Activated CD4-positive, alpha-beta T cell treated with anti-CD3 and anti-CD28 coated beads, Interleukin-2, amount 10 ng/mL, durations not matched to agents 7 days and 5 days (primary cell): ENCODE data around the gene SDF4. TPM values are rescaled to one million over a fixed set of nuclear protein-coding genes. Genes with fewer than 3 reads are reported as not detected.
A peak's percentile ranks its signal among the peaks of the same experiment; 100 is the strongest.

Source experiments
- CTCF ChIA-PET: fragments of 350-600 bp; sonication (Branson Sonifier 250); formaldehyde crosslinking; loops from one replicate; lab custom pipeline; 2021; ENCODE audit warnings: antibody characterized with exemption; lab: Charles Lee
- POLR2A ChIA-PET: fragments of 350-600 bp; sonication (Branson Sonifier 250); formaldehyde crosslinking; loops from one replicate; lab custom pipeline; 2021; ENCODE audit warnings: antibody characterized with exemption; lab: Charles Lee
- DNase-seq: peaks from one replicate; pipeline ENCODE4 v3.0.0-alpha.2; 2020
- H3K27ac Mint-ChIP-seq: one replicate; pipeline ENCODE4 v1.8.0; 2021; ENCODE audit warnings: mild to moderate bottlenecking, moderate library complexity, mixed read lengths
- H3K27me3 Mint-ChIP-seq: one replicate; pipeline ENCODE4 v1.8.0; 2021; ENCODE audit warnings: mixed read lengths
- H3K36me3 Mint-ChIP-seq: one replicate; pipeline ENCODE4 v1.8.0; 2021; ENCODE audit warnings: low read depth, mixed read lengths
- H3K4me1 Mint-ChIP-seq: one replicate; pipeline ENCODE4 v1.8.0; 2021; ENCODE audit warnings: mixed read lengths
- H3K4me3 Mint-ChIP-seq: one replicate; pipeline ENCODE4 v1.8.0; 2021; ENCODE audit warnings: mild to moderate bottlenecking, moderate library complexity, mixed read lengths
- H3K9me3 Mint-ChIP-seq: one replicate; pipeline ENCODE4 v1.8.0; 2021; ENCODE audit warnings: mixed read lengths
- total RNA-seq, 2 experiments: library from RNA; stranded (reverse); gene quantifications; one replicate each; pipeline ENCODE4 v1.2.3, GENCODE V29; 2021

The SDF4 gene
- total RNA-seq, 2 experiments from 2014 or later, result 81.7 to 91.4 TPM

DNA sequence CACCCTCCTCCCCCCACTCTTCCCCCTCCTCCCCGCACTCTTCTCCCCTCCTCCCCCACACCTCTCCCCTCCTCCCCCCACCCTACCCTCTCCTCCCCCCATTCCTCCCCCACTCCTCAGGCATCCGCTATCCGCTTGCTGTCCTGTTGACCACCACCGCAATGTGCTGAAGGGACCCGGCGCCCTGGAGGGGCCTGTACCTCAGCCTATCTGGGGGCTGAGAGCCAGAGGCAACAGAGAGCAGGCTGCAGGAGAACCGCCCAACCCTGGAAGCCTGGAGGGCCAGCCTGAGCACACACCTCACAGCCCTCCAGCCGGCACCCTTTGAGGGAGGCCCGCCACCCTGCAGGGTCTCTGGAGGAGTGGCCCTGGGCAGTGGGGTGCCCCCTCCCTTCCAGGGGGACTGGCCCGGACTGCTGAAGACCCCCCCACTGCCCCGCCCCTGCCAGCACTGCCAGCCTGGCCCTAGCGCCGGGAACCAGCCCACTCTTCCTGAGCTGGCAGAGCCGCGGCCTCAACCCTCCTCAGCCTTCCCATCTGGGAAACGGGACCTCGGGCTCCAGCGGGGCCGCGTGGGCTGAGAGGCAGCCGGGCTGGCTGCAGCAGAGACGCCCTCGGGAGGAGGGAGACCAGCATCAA is 13.5 kb upstream of the SDF4 start:
- H3K4me3 Mint-ChIP-seq, result no peak overlapping the region
- no peak for DNase-seq
- ChIA-PET CTCF (no interaction called here), POLR2A (no interaction called here)
- no peaks in the 10 kb centered on the region for H3K36me3 Mint-ChIP-seq
- no peaks in the 10 kb centered on the region for H3K9me3 Mint-ChIP-seq
- peaks cover 1% of the 10 kb centered on the region for H3K4me1 Mint-ChIP-seq
- H3K27me3 Mint-ChIP-seq, result peaks cover 5% of the 10 kb centered on the region
- H3K27ac Mint-ChIP-seq, result no peak overlapping the region

DNA sequence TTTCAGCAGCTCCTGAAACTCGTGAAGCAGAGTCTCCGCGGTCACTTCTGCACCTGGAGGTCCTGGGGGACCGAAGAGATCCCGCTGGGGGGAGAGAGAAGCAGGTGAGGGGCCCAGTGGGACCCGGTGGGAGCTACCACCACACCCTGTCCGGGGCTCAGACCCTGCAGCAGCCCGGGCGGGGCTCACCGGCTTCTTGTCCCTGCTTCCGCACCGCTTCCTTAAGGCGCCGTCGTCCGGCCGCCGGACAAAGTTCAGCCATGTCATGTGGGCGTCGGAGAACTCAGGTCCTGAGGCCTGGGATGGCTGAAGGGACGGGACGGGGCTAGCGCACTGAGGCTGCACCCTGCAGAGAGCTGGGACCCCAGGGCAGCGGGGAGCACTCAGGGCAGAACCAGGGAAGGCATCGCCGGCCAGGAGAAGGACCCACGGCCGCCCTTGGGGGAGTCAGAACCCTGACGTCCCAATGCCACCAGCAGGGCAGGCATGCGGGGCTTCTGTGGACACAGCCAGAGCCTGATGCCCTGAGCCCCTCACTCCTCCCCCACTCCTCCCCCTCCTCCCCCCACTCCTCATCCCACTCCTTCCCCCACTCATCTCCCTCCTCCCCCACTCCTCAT is 12.5 kb upstream of the SDF4 start:
- H3K4me3 Mint-ChIP-seq, result no peak overlapping the region
- peaks cover 5% of the 10 kb centered on the region for H3K27me3 Mint-ChIP-seq
- POLR2A ChIA-PET, result no interaction called here
- H3K36me3 Mint-ChIP-seq, result no peaks in the 10 kb centered on the region
- H3K9me3 Mint-ChIP-seq, result no peaks in the 10 kb centered on the region
- no peak for DNase-seq
- no peak overlapping the region for H3K27ac Mint-ChIP-seq
- no peaks in the 10 kb centered on the region for H3K4me1 Mint-ChIP-seq
- CTCF ChIA-PET, result interaction anchor here (1.6 kb wide), 1 partner anchor 17 kb away, joined by 5 read pairs; no protein-coding TSS in a partner anchor

DNA sequence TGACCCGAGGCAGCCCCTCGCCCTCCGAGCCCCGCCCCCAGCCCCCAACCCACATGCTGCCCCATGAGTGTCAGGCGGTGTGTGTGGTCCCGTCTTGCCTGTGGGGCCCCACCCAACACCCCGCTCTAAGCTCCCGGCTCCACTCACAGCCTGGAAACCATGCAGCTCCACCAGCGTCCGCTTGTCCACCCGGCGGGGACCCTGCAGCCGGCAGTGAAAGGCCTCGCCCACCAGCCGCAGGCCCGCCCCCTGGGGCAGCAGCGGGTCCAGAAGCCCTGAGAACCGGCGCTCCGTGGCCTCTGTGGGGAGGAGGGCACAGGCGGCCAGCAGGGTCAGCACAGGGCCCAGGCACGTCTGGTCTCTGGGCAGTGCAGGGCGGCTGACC is 12.0 kb upstream of the SDF4 start:
- ChIA-PET POLR2A (no interaction called here), CTCF (interaction anchor here (0.6 to 1.6 kb wide), 2 partner anchors 17 to 30 kb away, joined by 3 to 5 read pairs; partner anchors contain the start of gene TNFRSF4)
- no peaks in the 10 kb centered on the region for H3K4me1 Mint-ChIP-seq
- DNase-seq, result no peak
- no peak overlapping the region for H3K27ac Mint-ChIP-seq
- H3K4me3 Mint-ChIP-seq, result no peak overlapping the region
- peaks cover 5% of the 10 kb centered on the region for H3K27me3 Mint-ChIP-seq
- H3K9me3 Mint-ChIP-seq, result no peaks in the 10 kb centered on the region
- H3K36me3 Mint-ChIP-seq, result no peaks in the 10 kb centered on the region

DNA sequence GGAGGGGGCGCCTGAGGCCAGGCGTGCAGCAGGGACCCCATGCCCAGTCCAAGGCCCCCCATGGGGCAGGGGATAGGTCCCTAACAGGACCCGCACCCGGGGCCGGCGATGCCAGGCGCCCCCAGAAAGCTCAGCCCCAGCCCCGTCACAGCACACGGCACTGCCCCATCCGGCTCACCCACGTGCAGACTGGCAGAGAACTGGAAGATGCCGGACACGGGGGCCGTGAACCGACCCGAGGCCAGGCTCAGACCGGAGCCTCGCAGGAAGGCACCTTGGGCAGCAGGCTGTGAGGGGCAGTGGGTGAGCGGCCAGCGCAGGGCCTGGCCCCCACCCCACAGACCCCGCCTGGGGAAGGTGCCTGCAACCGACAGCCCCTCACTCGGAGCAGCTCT is 11.5 kb upstream of the SDF4 start:
- no peaks in the 10 kb centered on the region for H3K36me3 Mint-ChIP-seq
- DNase-seq, result no peak
- H3K27me3 Mint-ChIP-seq, result peaks cover 5% of the 10 kb centered on the region
- no peaks in the 10 kb centered on the region for H3K4me1 Mint-ChIP-seq
- ChIA-PET POLR2A (no interaction called here), CTCF (interaction anchor here (0.6 to 2.2 kb wide), 3 partner anchors 18 to 121 kb away, joined by 3 to 5 read pairs (median 5); partner anchors contain the start of gene TNFRSF4)
- H3K4me3 Mint-ChIP-seq, result no peak overlapping the region
- no peak overlapping the region for H3K27ac Mint-ChIP-seq
- H3K9me3 Mint-ChIP-seq, result no peaks in the 10 kb centered on the region

DNA sequence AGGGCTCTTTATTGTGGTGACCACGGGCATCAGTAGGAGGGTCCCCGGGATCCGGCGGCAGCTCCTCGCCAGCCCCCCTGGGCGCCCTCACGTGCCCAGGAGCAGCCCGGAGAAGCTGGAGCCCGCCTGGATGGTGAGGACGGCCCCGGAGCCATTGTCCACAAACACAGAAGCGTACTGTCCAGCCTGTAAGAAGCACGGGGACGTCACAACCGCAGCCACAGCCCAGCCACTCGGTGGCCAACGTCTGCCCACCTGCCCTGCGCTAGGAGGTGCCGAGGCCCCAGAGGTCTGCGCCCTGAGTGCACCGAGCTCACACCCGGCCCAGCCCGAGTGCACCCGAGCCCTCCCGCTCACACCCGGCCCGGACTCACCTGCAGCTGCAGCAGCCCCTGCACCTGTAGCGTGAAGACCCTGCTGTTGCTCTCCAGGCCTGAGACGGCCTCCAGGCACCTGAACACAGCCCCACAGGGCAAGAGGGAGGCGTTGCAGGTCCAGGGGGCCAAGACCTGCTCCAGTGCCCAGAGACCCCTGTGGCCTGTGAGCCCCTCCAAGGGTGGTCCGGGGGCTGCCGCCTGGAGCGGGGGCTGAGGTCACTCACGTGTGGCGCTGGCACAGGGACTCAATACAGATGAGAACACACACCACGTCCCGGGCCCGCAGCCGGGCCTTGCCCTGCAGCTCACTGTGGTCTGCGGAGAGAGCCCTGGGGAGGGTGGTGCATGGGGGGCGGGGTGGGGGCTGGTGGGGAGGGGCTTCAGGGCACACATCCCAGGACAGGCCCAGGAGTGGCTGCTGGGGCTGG is 10.9 kb upstream of the SDF4 start:
- H3K4me1 Mint-ChIP-seq, result no peaks in the 10 kb centered on the region
- ChIA-PET CTCF (interaction anchor here (2.0 to 2.2 kb wide), 2 partner anchors 49 to 121 kb away, joined by 5 read pairs; no protein-coding TSS in a partner anchor), POLR2A (no interaction called here)
- no peak overlapping the region for H3K27ac Mint-ChIP-seq
- no peaks in the 10 kb centered on the region for H3K9me3 Mint-ChIP-seq
- no peak overlapping the region for H3K4me3 Mint-ChIP-seq
- peaks cover 5% of the 10 kb centered on the region for H3K27me3 Mint-ChIP-seq
- H3K36me3 Mint-ChIP-seq, result no peaks in the 10 kb centered on the region
- DNase-seq, result no peak

DNA sequence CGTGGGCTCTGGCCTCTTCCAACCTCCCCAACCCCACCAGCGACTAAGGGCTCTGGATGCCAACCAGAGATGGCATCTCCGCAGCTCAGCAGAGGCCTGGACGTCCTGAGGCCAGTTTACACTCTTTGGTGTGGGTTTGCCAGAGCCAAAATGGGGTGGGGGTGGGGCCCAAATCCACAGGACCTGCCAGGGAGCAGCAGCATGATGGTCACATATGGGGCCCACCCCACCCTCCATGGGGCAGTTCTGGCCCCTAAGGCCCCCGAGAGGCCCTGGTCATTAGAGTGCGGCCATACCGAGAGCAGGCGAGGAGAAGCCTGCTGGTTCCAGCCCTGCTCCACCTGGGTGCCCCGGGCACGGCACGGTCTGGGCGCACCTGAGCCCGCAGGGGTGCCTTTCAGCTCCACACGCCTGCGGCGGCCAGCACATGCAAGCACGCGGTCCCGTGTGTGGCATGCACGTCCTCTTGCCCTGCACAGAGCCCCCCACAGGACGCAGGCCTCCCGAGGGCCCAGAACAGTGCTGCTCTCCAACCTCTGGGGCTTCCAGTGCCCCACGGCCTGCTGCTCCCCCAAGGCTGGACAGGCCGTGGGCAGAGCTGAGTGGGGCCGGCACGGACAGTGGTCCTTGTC is 9.9 kb upstream of the SDF4 start:
- Mint-ChIP-seq H3K27ac (no peak overlapping the region), H3K36me3 (no peaks in the 10 kb centered on the region), H3K4me3 (no peak overlapping the region), H3K4me1 (no peaks in the 10 kb centered on the region), H3K27me3 (peaks cover 2% of the 10 kb centered on the region), H3K9me3 (no peaks in the 10 kb centered on the region)
- ChIA-PET POLR2A (no interaction called here), CTCF (interaction anchor here (0.6 to 2.2 kb wide), 3 partner anchors 36 to 120 kb away, joined by 4 to 5 read pairs (median 5); no protein-coding TSS in a partner anchor)
- no peak for DNase-seq

DNA sequence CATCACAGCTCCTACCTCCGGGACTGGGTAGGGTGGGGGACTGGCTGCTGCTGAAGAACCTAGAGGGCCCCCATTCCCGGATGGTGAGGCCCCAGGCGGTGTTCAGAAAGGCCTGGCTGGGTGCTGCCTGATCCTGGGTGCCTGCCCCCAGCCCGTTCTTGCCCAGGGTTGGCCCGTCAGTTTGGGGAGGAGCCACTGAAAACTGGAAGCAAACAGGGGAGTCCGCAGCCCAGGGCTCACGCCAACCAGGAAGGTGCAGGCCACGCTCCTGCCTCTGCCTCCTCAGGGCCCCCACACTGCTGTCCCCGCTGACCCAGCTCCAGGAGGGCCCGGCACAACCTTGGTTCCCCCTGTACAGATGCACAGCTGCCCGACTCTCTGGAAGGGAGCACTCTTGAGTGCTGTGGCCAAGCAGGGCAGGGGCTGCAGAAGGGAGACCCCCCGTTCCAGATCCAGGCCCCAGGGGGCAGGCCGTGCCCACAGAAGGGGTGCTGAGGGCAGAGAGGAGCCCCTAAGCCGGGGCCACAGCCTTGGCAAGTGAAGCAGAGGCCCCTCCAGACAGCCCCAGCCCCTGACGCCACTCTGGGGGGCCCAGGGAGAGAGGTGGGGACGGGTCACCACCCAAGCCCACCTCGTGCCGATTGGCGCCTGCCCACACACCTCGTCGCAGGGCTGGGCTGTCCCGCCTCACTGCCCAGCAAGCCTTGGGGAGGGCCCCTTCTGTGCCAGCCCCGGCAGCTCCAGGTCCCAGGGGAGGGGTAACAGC is 9.2 kb upstream of the SDF4 start:
- no peak overlapping the region for H3K4me3 Mint-ChIP-seq
- H3K36me3 Mint-ChIP-seq, result no peaks in the 10 kb centered on the region
- DNase-seq, result no peak
- ChIA-PET CTCF (interaction anchor here (0.6 to 2.2 kb wide), 3 partner anchors 35 to 119 kb away, joined by 4 to 5 read pairs (median 5); no protein-coding TSS in a partner anchor), POLR2A (no interaction called here)
- no peaks in the 10 kb centered on the region for H3K4me1 Mint-ChIP-seq
- no peaks in the 10 kb centered on the region for H3K9me3 Mint-ChIP-seq
- H3K27ac Mint-ChIP-seq, result no peak overlapping the region
- H3K27me3 Mint-ChIP-seq, result peaks cover 2% of the 10 kb centered on the region

DNA sequence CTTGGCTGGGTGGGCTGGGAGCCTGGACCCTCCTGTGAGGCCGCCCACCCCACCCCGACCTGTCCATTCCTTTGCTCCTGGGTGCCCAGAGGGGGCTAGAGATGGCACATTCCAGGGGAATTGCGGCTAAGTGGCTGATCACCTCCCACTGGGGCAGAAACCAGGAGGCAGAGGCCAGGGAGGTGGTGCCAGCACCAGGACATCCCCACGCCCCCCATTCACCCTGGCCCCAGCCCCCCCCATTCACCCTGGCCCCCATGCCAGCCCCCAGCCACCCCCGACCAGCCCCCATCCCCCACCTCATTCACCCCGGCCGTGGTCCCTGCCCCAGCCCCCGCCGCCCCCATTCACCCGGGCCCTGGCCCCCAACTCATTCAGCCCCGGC is 8.5 kb upstream of the SDF4 start:
- Mint-ChIP-seq H3K36me3 (no peaks in the 10 kb centered on the region), H3K27me3 (no peaks in the 10 kb centered on the region), H3K9me3 (no peaks in the 10 kb centered on the region), H3K27ac (no peak overlapping the region), H3K4me3 (no peak overlapping the region), H3K4me1 (no peaks in the 10 kb centered on the region)
- POLR2A ChIA-PET, result no interaction called here
- CTCF ChIA-PET, result interaction anchor here (1.0 kb wide), 2 partner anchors 45 to 118 kb away, joined by 3 to 4 read pairs; no protein-coding TSS in a partner anchor
- DNase-seq, result no peak

DNA sequence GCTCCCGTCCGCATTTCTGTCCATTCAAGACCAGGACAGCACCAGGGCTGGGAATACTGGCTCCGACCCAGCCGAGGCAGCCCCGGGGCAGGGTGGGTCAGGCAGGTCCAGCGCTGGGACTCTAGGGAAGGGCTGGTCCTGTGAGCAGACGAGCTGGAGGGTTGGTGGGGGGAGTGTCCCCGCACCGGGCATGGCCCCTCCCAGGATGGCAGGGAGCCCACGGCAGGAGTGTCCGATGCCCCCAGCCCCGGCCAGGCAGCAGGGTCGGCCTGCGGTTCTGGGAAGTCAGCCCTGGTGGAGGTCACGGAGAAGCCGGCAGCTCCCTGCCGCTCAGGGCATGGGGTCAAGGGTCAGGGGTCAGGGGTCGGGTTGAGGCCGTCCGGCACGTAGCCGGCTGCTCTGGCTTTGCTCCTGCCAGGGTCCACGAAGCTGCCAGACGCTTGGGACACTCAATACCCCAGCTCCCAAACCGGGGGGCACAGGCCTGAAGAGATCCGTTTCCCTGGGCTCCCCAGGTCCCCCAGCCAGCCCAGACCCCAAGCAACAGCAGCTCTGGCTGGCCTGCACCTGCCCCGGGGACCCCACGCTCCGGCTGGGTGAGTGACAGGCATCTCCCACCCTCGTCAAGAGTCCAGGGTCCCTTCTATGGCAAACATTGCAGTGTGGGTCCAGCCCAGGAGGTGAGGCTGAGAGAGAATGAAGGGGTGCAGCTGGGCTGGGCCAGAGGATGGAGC is 8.0 kb upstream of the SDF4 start:
- POLR2A ChIA-PET, result no interaction called here
- CTCF ChIA-PET, result interaction anchor here (0.8 to 1.0 kb wide), 3 partner anchors 46 to 300 kb away, joined by 3 to 4 read pairs (median 3); no protein-coding TSS in a partner anchor
- no peak overlapping the region for H3K4me3 Mint-ChIP-seq
- no peak for DNase-seq
- no peaks in the 10 kb centered on the region for H3K27me3 Mint-ChIP-seq
- H3K36me3 Mint-ChIP-seq, result no peaks in the 10 kb centered on the region
- no peaks in the 10 kb centered on the region for H3K4me1 Mint-ChIP-seq
- no peak overlapping the region for H3K27ac Mint-ChIP-seq
- H3K9me3 Mint-ChIP-seq, result no peaks in the 10 kb centered on the region

DNA sequence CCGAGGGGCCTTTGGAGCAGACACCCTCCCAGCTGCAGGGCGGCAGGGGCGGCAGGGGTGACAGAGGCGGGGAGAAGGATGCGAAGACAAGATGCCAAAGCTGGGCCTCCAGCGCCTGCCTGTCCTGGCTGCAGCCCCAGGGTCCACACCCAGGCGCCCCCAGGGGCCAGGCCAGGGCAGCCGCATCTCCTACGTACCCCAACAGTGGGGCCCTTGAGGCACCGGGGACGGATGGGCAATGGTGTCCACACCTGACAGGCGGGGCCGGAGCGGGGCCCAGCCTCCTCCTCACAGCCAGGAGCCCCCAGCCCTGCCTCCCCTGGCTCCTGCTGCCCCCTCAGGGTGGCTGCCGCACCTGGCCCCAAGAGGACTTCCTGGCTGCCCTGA is 7.4 kb upstream of the SDF4 start:
- POLR2A ChIA-PET, result no interaction called here
- H3K27me3 Mint-ChIP-seq, result no peaks in the 10 kb centered on the region
- no peaks in the 10 kb centered on the region for H3K9me3 Mint-ChIP-seq
- no peak overlapping the region for H3K4me3 Mint-ChIP-seq
- CTCF ChIA-PET, result interaction anchor here (0.8 to 1.0 kb wide), 3 partner anchors 46 to 299 kb away, joined by 3 to 4 read pairs (median 3); no protein-coding TSS in a partner anchor
- H3K4me1 Mint-ChIP-seq, result peaks cover 5% of the 10 kb centered on the region
- no peak for DNase-seq
- H3K27ac Mint-ChIP-seq, result no peak overlapping the region
- H3K36me3 Mint-ChIP-seq, result peaks cover 2% of the 10 kb centered on the region

DNA sequence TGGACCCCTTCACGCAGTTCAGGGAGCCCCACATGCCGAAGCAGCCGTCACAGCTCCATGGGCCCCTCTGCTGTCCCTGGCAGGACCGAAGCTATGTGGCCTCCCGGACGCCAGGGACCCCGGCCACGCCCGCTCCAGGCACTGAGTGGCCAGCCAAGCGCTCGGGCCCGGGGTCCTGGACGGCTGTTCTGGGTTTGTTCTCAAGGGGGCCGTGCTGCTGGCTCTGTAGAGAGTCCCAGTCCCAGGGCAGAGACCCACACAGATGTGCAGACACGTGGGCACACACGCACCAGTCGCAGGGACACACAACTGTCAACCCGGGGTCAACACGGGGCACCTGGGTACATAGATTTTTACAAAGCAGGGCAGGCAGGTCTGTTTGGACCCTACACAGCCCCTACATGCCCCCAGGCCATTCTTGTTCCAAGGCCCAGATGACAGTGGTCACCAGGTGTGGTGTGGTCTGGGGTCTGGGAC is 6.9 kb upstream of the SDF4 start:
- POLR2A ChIA-PET, result no interaction called here
- CTCF ChIA-PET, result no interaction called here
- Mint-ChIP-seq H3K36me3 (peaks cover 2% of the 10 kb centered on the region), H3K27me3 (no peaks in the 10 kb centered on the region), H3K27ac (peak overlapping the region; percentile 54), H3K4me3 (no peak overlapping the region), H3K4me1 (peaks cover 10% of the 10 kb centered on the region), H3K9me3 (no peaks in the 10 kb centered on the region)
- no peak for DNase-seq
